Measurements from ENCODE around the gene SUN5. TPM values are rescaled to one million over a fixed set of nuclear protein-coding genes. Genes with fewer than 3 reads are reported as not detected.

Gene SUN5
- total RNA-seq, 1 experiment from 2014 or later, result not detected

DNA sequence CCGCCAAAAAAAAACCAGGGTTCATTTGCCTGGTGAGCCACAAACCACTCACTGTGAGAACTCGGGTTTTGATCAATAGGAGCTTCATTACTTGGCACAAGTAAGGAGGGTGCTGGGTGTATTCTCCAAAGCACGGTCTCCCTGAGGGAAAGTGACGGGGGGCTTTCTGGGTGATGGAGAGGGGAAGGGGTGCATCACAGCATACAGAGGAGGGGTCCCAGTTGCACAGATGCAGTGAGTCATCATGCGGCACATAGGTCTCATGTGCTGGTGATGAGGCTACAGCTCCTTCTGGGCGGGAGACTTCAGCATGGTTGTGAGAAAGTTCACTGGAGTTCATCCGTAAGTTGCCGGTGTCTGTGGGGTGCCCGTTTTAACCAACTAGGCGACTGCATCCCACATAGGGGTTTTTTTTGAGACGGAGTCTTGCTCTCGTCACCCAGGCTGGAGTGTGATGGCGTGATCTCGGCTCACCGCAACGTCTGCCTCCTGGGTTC, 36.2 kb downstream of the SUN5 start:
- Histone ChIP-seq H3K27me3 (ENCODE audit: low read length) (peaks cover 55% of the 10 kb centered on the region), H3K36me3 (ENCODE audit: low read depth, low read length) (no peaks in the 10 kb centered on the region), H3K4me2 (ENCODE audit: low read length) (no peak overlapping the region), H3K9me2 (replicated peaks; ENCODE audit: low read length) (no peaks in the 10 kb centered on the region), H3K27ac (ENCODE audit: low read length) (no peak overlapping the region), H4K20me1 (ENCODE audit: low read length) (no peaks in the 10 kb centered on the region), H3K79me2 (ENCODE audit: low read length) (no peaks in the 10 kb centered on the region), H2AFZ (ENCODE audit: low read length) (no peak overlapping the region), H3K9me3 (ENCODE audit: low read length) (no peaks in the 10 kb centered on the region), H3K9ac (ENCODE audit: low read length) (no peak overlapping the region), H3K4me3 (ENCODE audit: low read length) (no peak overlapping the region), H3K4me1 (ENCODE audit: insufficient read depth, low read length) (no peaks in the 10 kb centered on the region), H3F3A (ENCODE audit: low read length, unreplicated experiment) (no peaks in the 10 kb centered on the region)
- BruUV-seq (replicated peaks), result no TSS peak
- no peak for TF ChIP-seq EZH2phosphoT487 (IDR thresholded peaks at IDR 0.05; ENCODE audit: borderline replicate concordance, low read length)
- TF ChIP-seq, protein P1, sequence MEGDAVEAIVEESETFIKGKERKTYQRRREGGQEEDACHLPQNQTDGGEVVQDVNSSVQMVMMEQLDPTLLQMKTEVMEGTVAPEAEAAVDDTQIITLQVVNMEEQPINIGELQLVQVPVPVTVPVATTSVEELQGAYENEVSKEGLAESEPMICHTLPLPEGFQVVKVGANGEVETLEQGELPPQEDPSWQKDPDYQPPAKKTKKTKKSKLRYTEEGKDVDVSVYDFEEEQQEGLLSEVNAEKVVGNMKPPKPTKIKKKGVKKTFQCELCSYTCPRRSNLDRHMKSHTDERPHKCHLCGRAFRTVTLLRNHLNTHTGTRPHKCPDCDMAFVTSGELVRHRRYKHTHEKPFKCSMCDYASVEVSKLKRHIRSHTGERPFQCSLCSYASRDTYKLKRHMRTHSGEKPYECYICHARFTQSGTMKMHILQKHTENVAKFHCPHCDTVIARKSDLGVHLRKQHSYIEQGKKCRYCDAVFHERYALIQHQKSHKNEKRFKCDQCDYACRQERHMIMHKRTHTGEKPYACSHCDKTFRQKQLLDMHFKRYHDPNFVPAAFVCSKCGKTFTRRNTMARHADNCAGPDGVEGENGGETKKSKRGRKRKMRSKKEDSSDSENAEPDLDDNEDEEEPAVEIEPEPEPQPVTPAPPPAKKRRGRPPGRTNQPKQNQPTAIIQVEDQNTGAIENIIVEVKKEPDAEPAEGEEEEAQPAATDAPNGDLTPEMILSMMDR (conservative IDR thresholded peaks at IDR 0.05; ENCODE audit: low read depth, low read length), result no peak
- no peak for TF ChIP-seq EZH2 (IDR thresholded peaks at IDR 0.05; ENCODE audit: low read length, unreplicated experiment)
- intact Hi-C loops (cut with micrococcal nuclease), result no loop called here
- POLR2A ChIA-PET (ENCODE audit: unreplicated experiment), result no interaction called here
- CTCF ChIA-PET, result no interaction called here
- DNase-seq (no peak), ATAC-seq (no peak)

DNA sequence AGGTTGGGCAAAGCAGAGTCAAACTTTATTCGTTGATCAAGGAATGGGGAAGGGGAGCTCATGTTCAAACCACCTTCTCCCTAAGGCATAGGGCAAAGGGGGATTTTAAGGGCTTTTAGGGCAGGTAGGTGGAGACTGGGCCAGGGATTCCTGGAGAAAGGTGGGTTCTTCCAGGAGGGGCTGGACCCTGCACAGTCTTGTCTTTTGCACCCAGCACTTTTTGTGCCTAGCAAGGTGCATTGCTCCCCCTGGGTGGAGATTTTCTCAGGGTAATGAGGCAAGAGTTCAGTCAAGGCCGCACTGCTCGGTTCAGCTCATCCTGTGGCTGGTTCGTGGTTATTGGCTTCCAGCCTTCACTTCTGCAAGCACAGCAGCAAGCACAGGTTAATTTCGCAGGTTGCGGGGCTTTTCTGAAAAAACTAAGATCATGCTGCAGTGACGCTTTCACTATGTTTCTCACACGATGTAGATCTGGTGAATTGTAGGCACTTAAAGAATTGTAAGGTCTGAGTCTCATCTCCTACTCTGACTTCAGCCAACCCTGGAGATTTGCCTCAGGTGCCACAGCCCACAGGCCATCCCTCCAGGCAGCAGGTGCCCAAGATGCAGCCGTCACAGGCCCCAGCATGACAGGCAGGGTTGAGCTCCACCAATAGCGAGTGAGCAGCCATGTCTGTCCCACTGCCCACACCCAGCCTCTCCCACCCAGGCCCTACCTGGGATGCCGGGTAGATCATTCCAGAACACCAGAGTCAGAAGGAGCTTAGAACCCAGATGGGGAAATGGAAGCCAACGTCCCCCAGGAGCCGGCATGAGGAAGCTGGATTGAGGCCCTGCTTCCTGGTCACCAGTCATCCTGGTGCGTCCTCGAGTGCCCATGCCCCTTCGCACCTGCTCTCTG, 37.1 kb downstream of the SUN5 start:
- no peak overlapping the region for H2AFZ ChIP-seq (ENCODE audit: low read length)
- POLR2A ChIA-PET (ENCODE audit: unreplicated experiment), result interaction anchor here (0.5 kb wide), 1 partner anchor 19 kb away, joined by 4 read pairs; no protein-coding TSS in a partner anchor
- H3K27me3 ChIP-seq (ENCODE audit: low read length), result peaks cover 58% of the 10 kb centered on the region

More for the DNA sequence above, 37.1 kb downstream of the SUN5 start:
- CTCF ChIA-PET, result no interaction called here
- H3K27ac ChIP-seq (ENCODE audit: low read length), result no peak overlapping the region
- no TSS peak for BruUV-seq (replicated peaks)
- intact Hi-C loops (cut with micrococcal nuclease), result no loop called here
- H3K36me3 ChIP-seq (ENCODE audit: low read depth, low read length), result no peaks in the 10 kb centered on the region
- no peak for TF ChIP-seq EZH2phosphoT487 (IDR thresholded peaks at IDR 0.05; ENCODE audit: borderline replicate concordance, low read length)
- TF ChIP-seq, protein P1 (conservative IDR thresholded peaks at IDR 0.05; ENCODE audit: low read depth, low read length), result no peak
- TF ChIP-seq EZH2 (IDR thresholded peaks at IDR 0.05; ENCODE audit: low read length, unreplicated experiment), result no peak
- no peaks in the 10 kb centered on the region for H3K4me1 ChIP-seq (ENCODE audit: insufficient read depth, low read length)
- ATAC-seq, result no peak
- H4K20me1 ChIP-seq (ENCODE audit: low read length), result no peaks in the 10 kb centered on the region
- H3K79me2 ChIP-seq (ENCODE audit: low read length), result no peaks in the 10 kb centered on the region
- no peaks in the 10 kb centered on the region for H3K9me3 ChIP-seq (ENCODE audit: low read length)
- H3K4me2 ChIP-seq (ENCODE audit: low read length), result no peak overlapping the region
- H3F3A ChIP-seq (ENCODE audit: low read length, unreplicated experiment), result no peaks in the 10 kb centered on the region
- H3K9me2 ChIP-seq (replicated peaks; ENCODE audit: low read length), result no peaks in the 10 kb centered on the region
- DNase-seq, result no peak
- no peak overlapping the region for H3K9ac ChIP-seq (ENCODE audit: low read length)
- no peak overlapping the region for H3K4me3 ChIP-seq (ENCODE audit: low read length)
